GM12891 (cell line): ENCODE results near the gene RTN3.

Experiments used
- PAX5 ChIP-seq: IDR thresholded peaks from 2 replicates; pipeline ENCODE4 v1.6.1; 2011; ENCODE audit warnings: low read length, moderate library complexity, mild to moderate bottlenecking; ENCODE audit not compliant: insufficient read depth, severe bottlenecking
- POLR2A ChIP-seq: IDR thresholded peaks from 2 replicates; pipeline ENCODE4 v1.6.1; 2011; ENCODE audit warnings: low read depth, low read length, control low read depth
- POLR2AphosphoS5 ChIP-seq: IDR thresholded peaks from 2 replicates; pipeline ENCODE4 v1.6.1; 2011; ENCODE audit warnings: low read depth, low read length, control low read depth
- POU2F2 ChIP-seq: IDR thresholded peaks from 2 replicates; pipeline ENCODE4 v1.6.1; 2011; ENCODE audit warnings: low read depth, mild to moderate bottlenecking, control low read depth, low read length, moderate library complexity
- SPI1 ChIP-seq: IDR thresholded peaks from 2 replicates; pipeline ENCODE4 v1.6.1; 2011; ENCODE audit warnings: low read depth, low read length, control low read depth
- TAF1 ChIP-seq: IDR thresholded peaks from 2 replicates; pipeline ENCODE4 v1.6.1; 2011; ENCODE audit warnings: low read depth, low read length, control low read depth

DNA sequence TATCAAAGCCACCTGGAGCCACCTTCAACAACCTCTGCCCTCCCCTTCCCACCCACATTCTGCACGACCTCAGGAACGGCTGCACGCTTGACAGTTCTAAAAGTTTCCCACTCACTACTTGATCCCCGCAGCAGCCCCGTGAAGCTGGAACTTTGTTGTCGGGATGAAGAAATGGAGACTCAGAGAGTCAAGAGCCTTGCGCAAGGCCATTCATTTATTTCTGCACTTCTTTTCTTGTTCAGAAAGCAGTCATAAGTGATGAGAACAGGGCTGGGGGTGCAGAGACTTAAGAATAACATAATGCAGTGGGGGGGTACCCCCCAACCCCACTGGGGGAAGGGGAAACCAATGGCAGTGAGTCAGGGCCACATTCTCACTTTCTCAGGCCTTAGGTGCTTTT is 89.5 kb downstream of the RTN3 start:
- TF ChIP-seq POLR2A (no peak), PAX5 (no peak), POU2F2 (no peak), POLR2AphosphoS5 (no peak), SPI1 (no peak), TAF1 (no peak)
